ENCODE data around the gene PNPLA1. TPM values are rescaled to one million over a fixed set of nuclear protein-coding genes. Genes with fewer than 3 reads are reported as not detected.

Gene PNPLA1
- total RNA-seq, 1 donor from 2014 or later, result not detected

GRCh38 chr6:36246506-36247268 is 23.2 kb upstream of the PNPLA1 start:
- DNase-seq, result no peak

- no peak for DNase-seq
These were observed 22.2 kb upstream of the PNPLA1 start for GRCh38 chr6:36247693-36248092.

GRCh38 chr6:36248980-36249379 is 20.9 kb upstream of the PNPLA1 start:
- no peak for DNase-seq

- no peak for DNase-seq
These were observed 20.3 kb upstream of the PNPLA1 start for GRCh38 chr6:36249536-36249935.

- peak; percentile 15 for DNase-seq
These were observed 17.9 kb upstream of the PNPLA1 start for GRCh38 chr6:36252005-36252404.

GRCh38 chr6:36263390-36264000 is 6.4 kb upstream of the PNPLA1 start:
- DNase-seq, result no peak

- no peak for DNase-seq
These were observed 4.1 kb upstream of the PNPLA1 start for GRCh38 chr6:36265744-36266143.

GRCh38 chr6:36266913-36267644 is 2.8 kb upstream of the PNPLA1 start:
- no peak for DNase-seq

- no peak for DNase-seq
These were observed 2.0 kb upstream of the PNPLA1 start for GRCh38 chr6:36267731-36268477.

GRCh38 chr6:36268478-36269275 is 1.2 kb upstream of the PNPLA1 start:
- peak; percentile 71 for DNase-seq

- DNase-seq, result no peak
These were observed 2.4 kb downstream of the PNPLA1 start for GRCh38 chr6:36272234-36272633.

GRCh38 chr6:36273067-36273466 is 3.2 kb downstream of the PNPLA1 start:
- DNase-seq, result no peak

GRCh38 chr6:36273802-36274514 is 4.1 kb downstream of the PNPLA1 start:
- no peak for DNase-seq

- no peak for DNase-seq
These were observed 7.0 kb downstream of the PNPLA1 start for GRCh38 chr6:36276581-36277536.

- DNase-seq, result no peak
These were observed 8.1 kb downstream of the PNPLA1 start for GRCh38 chr6:36277946-36278470.

- no peak for DNase-seq
These were observed 10.6 kb downstream of the PNPLA1 start for GRCh38 chr6:36280467-36280866.

- no peak for DNase-seq
These were observed 11.1 kb downstream of the PNPLA1 start for GRCh38 chr6:36280983-36281382.

- DNase-seq, result no peak
These were observed 13.7 kb downstream of the PNPLA1 start for GRCh38 chr6:36283608-36284007.

GRCh38 chr6:36284359-36284758 is 14.5 kb downstream of the PNPLA1 start:
- DNase-seq, result no peak
